Stomach smooth muscle (tissue), 2 donors: ENCODE results near the gene KIF14.
A peak's percentile ranks its signal among the peaks of the same experiment; 100 is the strongest.
"Not testable (repeated sequence)": the region's sequence is repeated elsewhere in the genome, so short reads cannot be mapped to it uniquely, and the experiment has no call there.

Experiments used
- H3K27ac ChIP-seq: one replicate; pipeline ENCODE4 v1.7.0; 2013; ENCODE audit warnings: mild to moderate bottlenecking, low read length, inconsistent platforms
- H3K27me3 ChIP-seq, 2 donors: one replicate each; pipeline ENCODE4 v1.7.0; 2013; ENCODE audit warnings: low read length in 2 of 2; ENCODE audit not compliant: insufficient read depth in 2 of 2, control insufficient read depth in 1 of 2
- H3K36me3 ChIP-seq, 2 donors: one replicate each; pipeline ENCODE4 v1.7.0; 2013; ENCODE audit warnings: low read length in 2 of 2; ENCODE audit not compliant: control insufficient read depth in 2 of 2, insufficient read depth in 2 of 2
- H3K4me1 ChIP-seq: one replicate; pipeline ENCODE4 v1.7.0; 2013; ENCODE audit warnings: low read length; ENCODE audit not compliant: control insufficient read depth, insufficient read depth
- H3K4me3 ChIP-seq, 2 donors: one replicate each; pipeline ENCODE4 v1.7.0; 2013; ENCODE audit warnings: low read length in 2 of 2
- H3K9ac ChIP-seq, 2 donors: one replicate each; pipeline ENCODE4 v1.7.0; 2013; ENCODE audit warnings: low read length in 2 of 2, mild to moderate bottlenecking in 1 of 2
- H3K9me3 ChIP-seq, 2 donors: one replicate each; pipeline ENCODE4 v1.7.0; 2013; ENCODE audit warnings: low read length in 2 of 2; ENCODE audit not compliant: control insufficient read depth in 2 of 2
- donor health status: healthy.
- donor health status: Pancreatic carcinoma.

The KIF14 gene

GRCh38 chr1:200630515-200630899, 10.0 kb upstream of the KIF14 start:
- not testable (repeated sequence) for H3K9ac ChIP-seq, H3K9me3 ChIP-seq, H3K27me3 ChIP-seq, H3K4me1 ChIP-seq, H3K36me3 ChIP-seq, H3K27ac ChIP-seq, H3K4me3 ChIP-seq

DNA sequence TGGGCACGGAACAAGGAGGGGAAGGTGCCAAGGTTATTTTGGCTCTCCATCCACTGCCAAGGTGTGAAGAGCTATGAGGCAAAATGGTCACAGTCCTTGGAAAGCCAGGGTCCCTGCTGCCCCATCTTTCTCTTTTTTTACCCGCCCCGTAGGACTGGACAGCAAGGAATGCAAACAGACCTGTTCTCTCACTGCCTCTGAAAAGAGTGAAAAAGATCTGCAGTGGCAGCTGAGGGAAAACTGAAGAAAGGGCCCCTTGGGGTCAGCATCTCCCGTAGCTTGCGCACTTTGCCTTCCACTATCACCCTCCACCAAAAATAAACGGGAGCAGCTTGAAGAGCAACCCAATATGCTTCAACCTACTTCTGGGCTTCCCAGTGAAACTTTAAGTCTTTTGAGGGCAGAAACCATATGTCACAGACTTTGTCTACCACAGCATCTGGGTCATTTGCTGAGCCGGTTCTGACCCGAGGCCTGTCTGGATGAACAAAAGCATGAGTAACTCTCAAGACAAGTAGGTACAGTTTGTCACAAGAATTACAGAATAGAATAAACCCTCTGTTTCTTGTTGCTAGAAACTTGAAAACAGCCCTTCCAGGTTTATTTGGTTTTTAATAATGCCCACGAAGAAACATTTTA, 9.4 kb upstream of the KIF14 start:
- Histone ChIP-seq H3K4me1 (no peaks in the 10 kb centered on the region), H3K9ac (no peak overlapping the region), H3K36me3 (no peaks in the 10 kb centered on the region), H3K27me3 (no peaks in the 10 kb centered on the region), H3K4me3 (no peak overlapping the region), H3K9me3 (no peaks in the 10 kb centered on the region), H3K27ac (no peak overlapping the region)

DNA sequence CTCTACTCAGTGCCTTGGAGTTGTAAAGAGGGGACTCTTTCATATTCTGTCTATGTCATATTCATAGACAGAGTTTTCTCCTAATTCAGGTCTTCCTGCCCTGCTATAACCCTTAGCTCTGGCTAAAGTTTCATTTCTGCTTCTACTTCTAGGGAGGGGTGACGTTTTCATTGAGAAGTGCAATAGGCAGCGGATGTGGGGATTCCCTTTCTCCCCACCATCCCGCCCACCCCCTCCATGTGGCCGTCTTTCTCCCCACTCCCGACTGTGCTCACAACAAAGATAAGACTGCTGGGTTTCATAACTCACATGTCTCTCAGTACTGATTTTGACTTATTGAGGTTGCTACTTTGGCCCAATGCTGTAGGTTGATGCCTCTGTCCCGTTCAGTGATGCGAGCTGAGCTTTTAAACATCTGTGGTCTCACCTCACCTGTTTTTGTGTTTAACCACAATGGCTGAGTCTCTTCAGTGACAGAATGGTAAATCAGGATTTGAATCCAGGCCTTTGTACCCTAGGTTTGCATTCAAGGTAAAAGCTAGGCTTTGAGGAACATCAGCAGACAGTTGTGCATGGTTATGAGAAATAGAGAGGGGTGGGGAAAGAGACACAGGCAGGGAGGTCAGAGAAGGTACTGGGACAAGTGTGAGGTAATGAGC, 7.8 kb upstream of the KIF14 start:
- H3K36me3 ChIP-seq, result no peaks in the 10 kb centered on the region
- no peak overlapping the region for H3K4me3 ChIP-seq
- no peak overlapping the region for H3K9ac ChIP-seq
- no peaks in the 10 kb centered on the region for H3K9me3 ChIP-seq
- no peaks in the 10 kb centered on the region for H3K27me3 ChIP-seq
- H3K27ac ChIP-seq, result no peak overlapping the region
- no peaks in the 10 kb centered on the region for H3K4me1 ChIP-seq

GRCh38 chr1:200627575-200628222, 7.1 kb upstream of the KIF14 start:
- Histone ChIP-seq H3K9me3 (no peaks in the 10 kb centered on the region), H3K9ac (no peak overlapping the region), H3K27ac (no peak overlapping the region), H3K4me1 (no peaks in the 10 kb centered on the region), H3K36me3 (no peaks in the 10 kb centered on the region), H3K4me3 (no peak overlapping the region), H3K27me3 (no peaks in the 10 kb centered on the region)

DNA sequence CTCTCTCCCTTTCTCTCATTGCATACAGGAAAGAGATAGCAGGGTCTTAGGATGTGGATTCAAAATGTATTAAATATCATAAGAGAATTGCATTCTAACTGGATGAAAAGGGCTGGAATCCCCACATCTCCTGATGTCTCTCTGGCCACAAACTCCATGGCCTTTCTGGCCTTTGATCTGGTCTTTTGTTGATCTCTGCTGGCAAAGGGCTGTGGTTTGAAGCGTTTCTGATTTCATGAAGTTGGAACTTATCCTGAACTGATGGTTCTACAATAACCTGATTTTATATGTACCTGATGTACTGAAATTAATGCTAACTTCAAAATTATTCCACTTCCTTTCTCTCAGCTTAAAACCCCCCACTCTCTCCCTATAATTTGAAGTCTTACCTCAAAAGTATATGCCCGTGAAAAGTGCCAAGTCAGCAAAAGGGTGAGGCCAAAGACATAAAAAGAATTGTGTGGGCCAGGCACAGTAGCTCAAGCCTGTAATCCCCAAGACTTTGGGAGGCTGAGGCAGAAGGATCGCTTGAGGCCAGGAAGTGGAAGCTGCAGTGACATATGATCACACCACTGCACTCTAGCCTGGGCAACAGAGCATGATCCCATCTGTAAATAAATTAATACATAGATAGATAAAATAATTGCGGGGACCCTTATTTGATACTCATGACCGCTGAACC, 6.4 kb upstream of the KIF14 start:
- Histone ChIP-seq H3K4me1 (no peaks in the 10 kb centered on the region), H3K4me3 (no peak overlapping the region), H3K36me3 (no peaks in the 10 kb centered on the region), H3K27me3 (no peaks in the 10 kb centered on the region), H3K9me3 (no peaks in the 10 kb centered on the region), H3K9ac (no peak overlapping the region), H3K27ac (no peak overlapping the region)

GRCh38 chr1:200625381-200625824, 4.9 kb upstream of the KIF14 start:
- Histone ChIP-seq H3K9me3 (no peaks in the 10 kb centered on the region), H3K36me3 (no peaks in the 10 kb centered on the region), H3K4me3 (no peak overlapping the region), H3K27ac (no peak overlapping the region), H3K27me3 (no peaks in the 10 kb centered on the region), H3K4me1 (peaks cover 1% of the 10 kb centered on the region), H3K9ac (no peak overlapping the region)

DNA sequence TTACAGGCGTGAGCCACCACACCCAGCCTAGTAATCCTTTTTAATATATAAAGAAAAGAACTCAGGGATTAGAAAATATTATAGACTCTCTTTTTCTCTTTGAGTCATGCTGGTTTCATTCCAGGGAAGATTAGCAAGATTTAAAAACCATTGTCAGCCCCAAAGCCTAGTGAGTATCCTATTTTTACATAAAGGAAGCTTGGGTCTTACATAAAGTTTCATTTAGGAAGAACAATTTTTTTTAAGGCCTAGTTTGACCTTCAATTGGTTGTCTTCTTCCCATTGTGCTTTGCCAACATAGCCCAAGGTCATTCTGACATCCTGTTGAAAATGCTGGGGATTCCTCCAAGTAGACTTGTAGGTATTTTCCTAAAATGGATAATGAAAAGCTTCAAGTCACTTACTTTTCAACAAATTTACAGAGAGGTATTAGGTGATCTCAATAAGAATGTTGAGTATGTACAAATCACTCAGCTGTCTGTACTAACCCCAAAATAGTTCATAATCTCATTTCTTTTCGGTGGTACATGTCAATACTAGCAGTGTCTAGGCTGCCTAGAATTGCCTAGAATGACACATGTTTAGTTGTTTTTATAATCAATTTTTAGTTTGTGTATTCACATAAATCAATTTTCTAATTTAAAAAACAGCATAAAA, 4.3 kb upstream of the KIF14 start:
- H3K36me3 ChIP-seq, result no peaks in the 10 kb centered on the region
- H3K4me1 ChIP-seq, result peaks cover 4% of the 10 kb centered on the region
- no peak overlapping the region for H3K27ac ChIP-seq
- H3K9ac ChIP-seq, result no peak overlapping the region
- no peaks in the 10 kb centered on the region for H3K27me3 ChIP-seq
- H3K4me3 ChIP-seq, result no peak overlapping the region
- H3K9me3 ChIP-seq, result no peaks in the 10 kb centered on the region

GRCh38 chr1:200619894-200620272, 668 bp downstream of the KIF14 start:
- Histone ChIP-seq H3K4me1 (peaks cover 4% of the 10 kb centered on the region), H3K27me3 (no peaks in the 10 kb centered on the region), H3K9me3 (no peaks in the 10 kb centered on the region), H3K27ac (no peak overlapping the region), H3K4me3 (peak overlapping the region; percentile 82 to 89), H3K9ac (peak overlapping the region in 1 of 2 donors; percentile 46), H3K36me3 (no peaks in the 10 kb centered on the region)

GRCh38 chr1:200610846-200611245, 9.7 kb downstream of the KIF14 start:
- no peaks in the 10 kb centered on the region for H3K4me1 ChIP-seq
- no peak overlapping the region for H3K9ac ChIP-seq
- no peaks in the 10 kb centered on the region for H3K9me3 ChIP-seq
- H3K27ac ChIP-seq, result no peak overlapping the region
- H3K27me3 ChIP-seq, result no peaks in the 10 kb centered on the region
- no peaks in the 10 kb centered on the region for H3K36me3 ChIP-seq
- H3K4me3 ChIP-seq, result no peak overlapping the region

DNA sequence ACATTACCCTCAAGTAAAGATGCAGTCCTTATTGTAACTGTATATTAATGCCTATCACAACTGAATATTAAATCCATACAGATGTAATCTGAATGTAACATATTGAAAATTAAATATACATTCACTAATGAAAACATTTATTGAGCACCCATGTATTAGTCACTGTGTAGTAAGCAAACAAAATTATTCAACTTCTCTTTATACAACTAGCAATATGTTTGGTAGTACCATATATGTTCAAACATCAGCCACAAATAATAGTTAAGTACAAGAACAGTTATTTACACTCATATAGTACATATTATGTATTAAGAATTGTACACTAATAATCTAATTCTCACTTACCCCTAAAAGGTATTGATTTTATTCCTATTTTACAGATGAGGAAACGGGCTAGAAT, 17.9 kb downstream of the KIF14 start:
- Histone ChIP-seq H3K27ac (no peak overlapping the region), H3K4me3 (no peak overlapping the region), H3K36me3 (no peaks in the 10 kb centered on the region), H3K9ac (no peak overlapping the region), H3K9me3 (no peaks in the 10 kb centered on the region), H3K4me1 (no peaks in the 10 kb centered on the region), H3K27me3 (no peaks in the 10 kb centered on the region)
